NCI-H510A treated with DMSO at 0.1 percent for 48 hours (cell line): ENCODE measurements around the gene ILKAP.

Source experiments
- DNase-seq: peaks from one replicate; lab custom pipeline; 2025; lab: John Stamatoyannopoulos, UW

The ILKAP gene

GRCh38 chr2:238149841-238150572, 53.5 kb downstream of the ILKAP start:
- DNase-seq, result no peak

- no peak for DNase-seq
Observed at GRCh38 chr2:238148981-238149380, 54.5 kb downstream of the ILKAP start.

- DNase-seq, result no peak
Observed at GRCh38 chr2:238146884-238147544, 56.5 kb downstream of the ILKAP start.

GRCh38 chr2:238145851-238146250, 57.6 kb downstream of the ILKAP start:
- no peak for DNase-seq

GRCh38 chr2:238145046-238145445, 58.4 kb downstream of the ILKAP start:
- no peak for DNase-seq

- no peak for DNase-seq
Observed at GRCh38 chr2:238144262-238144661, 59.2 kb downstream of the ILKAP start.

- DNase-seq, result no peak
Observed at GRCh38 chr2:238143239-238143951, 60.1 kb downstream of the ILKAP start.

- DNase-seq, result no peak
Observed at GRCh38 chr2:238142382-238143205, 60.9 kb downstream of the ILKAP start.

- DNase-seq, result peak; percentile 58
Observed at GRCh38 chr2:238141541-238142318, 61.8 kb downstream of the ILKAP start.

- DNase-seq, result no peak
Observed at GRCh38 chr2:238140721-238141540, 62.6 kb downstream of the ILKAP start.

- no peak for DNase-seq
Observed at GRCh38 chr2:238140040-238140439, 63.5 kb downstream of the ILKAP start.

- no peak for DNase-seq
Observed at GRCh38 chr2:238139196-238140039, 64.1 kb downstream of the ILKAP start.

GRCh38 chr2:238138331-238139195, 64.9 kb downstream of the ILKAP start, which contains the start of gene KLHL30:
Gene KLHL30 (plus strand): TSS chr2:238138668. CDS start chr2:238140755, 2,087 bp downstream.
- no peak for DNase-seq

GRCh38 chr2:238137885-238138284, 65.6 kb downstream of the ILKAP start:
- DNase-seq, result no peak

- DNase-seq, result no peak
Observed at GRCh38 chr2:238136820-238137537, 66.5 kb downstream of the ILKAP start.

GRCh38 chr2:238135601-238136150, 67.8 kb downstream of the ILKAP start:
- no peak for DNase-seq

GRCh38 chr2:238134393-238134785, 69.1 kb downstream of the ILKAP start:
- no peak for DNase-seq
